Activated CD4-positive, alpha-beta T cell treated with anti-CD3 and anti-CD28 coated beads for 24 hours (primary cell): ENCODE measurements around the gene DUOXA2.

Experiments used
- DNase-seq, 2 donors: peaks; one replicate each; pipeline ENCODE4 v3.0.0-alpha.2; 2020; ENCODE audit warnings: low read depth in 2 of 2

DUOXA2 gene

GRCh38 chr15:45162771-45163507 lies 48.8 kb downstream of the DUOXA2 start:
- peak; percentile 29 to 33 for DNase-seq

DNA sequence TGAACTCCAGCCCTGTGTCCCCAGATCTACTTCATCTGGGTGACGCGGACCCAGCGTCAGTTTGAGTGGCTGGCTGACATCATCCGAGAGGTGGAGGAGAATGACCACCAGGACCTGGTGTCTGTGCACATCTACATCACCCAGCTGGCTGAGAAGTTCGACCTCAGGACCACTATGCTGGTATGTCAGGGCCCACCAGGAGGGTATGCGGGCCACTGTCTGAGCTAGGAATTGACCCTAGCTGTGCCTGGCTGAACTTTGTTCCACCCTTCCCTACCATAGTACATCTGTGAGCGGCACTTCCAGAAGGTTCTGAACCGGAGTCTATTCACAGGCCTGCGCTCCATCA lies 49.4 kb downstream of the DUOXA2 start:
- no peak for DNase-seq

- no peak for DNase-seq
Measured at GRCh38 chr15:45164914-45165313, 50.8 kb downstream of the DUOXA2 start.

DNA sequence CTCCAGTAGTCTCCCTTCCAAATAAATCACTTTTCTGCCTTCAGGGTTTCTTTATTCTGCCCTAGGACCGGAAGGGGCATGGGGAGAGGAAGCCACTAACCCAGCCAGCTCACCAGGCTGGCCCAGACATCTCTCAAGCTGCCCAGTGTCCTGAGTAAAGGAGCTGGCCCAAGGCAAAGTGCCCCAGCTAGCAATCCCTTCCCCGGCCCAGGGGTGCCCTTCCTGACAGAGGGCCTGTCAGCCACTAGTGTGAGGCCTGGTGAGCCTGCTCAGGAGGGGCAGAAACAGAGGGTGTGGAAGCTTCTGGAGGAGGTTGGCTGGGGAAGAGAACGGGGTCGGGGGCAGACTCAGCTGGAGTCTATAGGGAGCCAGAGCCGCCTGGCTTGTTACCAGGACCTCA lies 51.4 kb downstream of the DUOXA2 start:
- DNase-seq, result no peak

DNA sequence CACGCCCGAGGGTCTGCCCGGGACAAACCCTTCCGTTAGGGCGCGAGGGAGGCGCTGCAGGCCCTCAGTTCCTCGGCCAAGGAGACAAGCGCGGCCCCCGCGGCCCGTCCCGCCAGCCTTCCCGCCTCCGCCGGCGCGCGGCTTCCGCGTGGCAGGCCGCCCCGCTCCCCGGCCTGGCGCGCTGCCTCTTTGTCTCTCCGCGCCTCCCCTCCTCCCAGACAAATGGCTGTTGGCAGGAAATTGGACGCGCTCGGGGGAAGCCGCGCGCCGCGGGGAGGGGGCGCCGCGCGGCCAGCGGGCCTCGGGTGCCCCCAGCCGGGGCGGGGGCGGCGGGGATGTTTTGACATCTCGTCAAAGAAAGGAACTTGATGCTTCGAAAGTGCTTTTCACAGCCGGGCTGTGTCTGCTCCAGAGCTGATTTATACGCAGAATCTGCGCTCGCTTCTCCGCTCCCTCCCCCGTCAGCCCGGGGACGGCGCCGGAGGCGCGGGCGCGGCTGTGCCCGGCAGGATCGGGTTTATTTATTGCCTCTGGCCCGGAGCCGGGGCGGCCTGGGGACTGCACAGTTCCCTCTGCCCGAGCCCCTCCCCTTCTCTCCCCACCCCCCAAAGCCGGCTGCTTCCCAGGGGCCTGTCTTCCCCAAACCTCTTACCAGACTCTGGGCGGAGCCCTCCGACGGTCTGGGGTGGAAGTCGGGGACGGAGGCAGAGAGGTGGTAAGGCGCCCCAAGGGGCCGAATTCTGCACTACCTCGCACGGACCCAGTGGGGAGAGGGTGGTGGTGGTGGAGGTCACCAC lies 52.9 kb downstream of the DUOXA2 start:
- peak; percentile 59 to 75 for DNase-seq

- no peak for DNase-seq
Measured at GRCh38 chr15:45167631-45168205, 53.6 kb downstream of the DUOXA2 start.
